HG03520 (cell line): ENCODE results near the gene PCP2.

Experiments
- ATAC-seq: cut with Tn5 transposase; IDR thresholded peaks from one replicate; pipeline ENCODE4 v1.9.1; 2021; ENCODE audit warnings: mild to moderate bottlenecking, moderate library complexity; ENCODE audit not compliant: unreplicated experiment

PCP2 gene

GRCh38 chr19:7602935-7603497 is 30.5 kb downstream of the PCP2 start:
- no peak for ATAC-seq

GRCh38 chr19:7602240-7602934 is 31.1 kb downstream of the PCP2 start:
- no peak for ATAC-seq

- no peak for ATAC-seq
Measured at GRCh38 chr19:7600721-7601120, 32.8 kb downstream of the PCP2 start.

- no peak for ATAC-seq
Measured at GRCh38 chr19:7598180-7598579, 35.3 kb downstream of the PCP2 start.

GRCh38 chr19:7597689-7598088 is 35.8 kb downstream of the PCP2 start:
- no peak for ATAC-seq

- ATAC-seq = no peak
Measured at GRCh38 chr19:7596211-7596937, 37.1 kb downstream of the PCP2 start.

GRCh38 chr19:7595466-7596133 is 37.9 kb downstream of the PCP2 start, which contains the start of gene CAMSAP3:
TSS of gene CAMSAP3 (plus strand) at chr19:7595863. CDS start at chr19:7596003, 140 bp downstream.
- no peak for ATAC-seq

- no peak for ATAC-seq
Measured at GRCh38 chr19:7590256-7590655, 43.3 kb downstream of the PCP2 start.

- no peak for ATAC-seq
Measured at GRCh38 chr19:7589822-7590221, 43.7 kb downstream of the PCP2 start.

GRCh38 chr19:7582446-7582845 is 51.1 kb downstream of the PCP2 start:
- ATAC-seq = no peak
